H9 (cell line): ENCODE results near the gene SDC3. TPM values are rescaled to one million over a fixed set of nuclear protein-coding genes. Genes with fewer than 3 reads are reported as not detected.

ENCODE experiments used
- DNase-seq: peaks from one replicate; pipeline ENCODE4 v3.0.0-alpha.2; 2017
- H2AFZ ChIP-seq: one replicate; pipeline ENCODE4 v1.6.1; 2013; ENCODE audit warnings: mild to moderate bottlenecking, low read length, control low read depth, moderate library complexity
- H2AK5ac ChIP-seq: 2 replicates; pipeline ENCODE4 v1.6.1; 2013; ENCODE audit warnings: low read length, control low read depth, mixed read lengths; ENCODE audit not compliant: insufficient read length
- H2BK120ac ChIP-seq: one replicate; pipeline ENCODE4 v1.6.1; 2013; ENCODE audit warnings: low read depth, mild to moderate bottlenecking, low read length, control low read depth, inconsistent platforms; ENCODE audit not compliant: poor library complexity, severe bottlenecking
- H2BK12ac ChIP-seq: 2 replicates; pipeline ENCODE4 v1.6.1; 2013; ENCODE audit warnings: low read length, control low read depth, mixed read lengths, low read depth; ENCODE audit not compliant: insufficient read length
- H2BK15ac ChIP-seq: 2 replicates; pipeline ENCODE4 v1.6.1; 2013; ENCODE audit warnings: low read depth, low read length, control low read depth
- H2BK20ac ChIP-seq: one replicate; pipeline ENCODE4 v1.6.1; 2013; ENCODE audit warnings: low read depth, mild to moderate bottlenecking, low read length, control low read depth, inconsistent platforms; ENCODE audit not compliant: poor library complexity, severe bottlenecking
- H2BK5ac ChIP-seq: 2 replicates; pipeline ENCODE4 v1.6.1; 2013; ENCODE audit warnings: low read length, control low read depth, mixed read lengths; ENCODE audit not compliant: insufficient read length
- H3K14ac ChIP-seq: 2 replicates; pipeline ENCODE4 v1.6.1; 2013; ENCODE audit warnings: low read length, control low read depth; ENCODE audit not compliant: insufficient read depth
- H3K18ac ChIP-seq: 2 replicates; pipeline ENCODE4 v1.6.1; 2013; ENCODE audit warnings: low read depth, mild to moderate bottlenecking, mixed read lengths, low read length, control low read depth; ENCODE audit not compliant: insufficient read length
- H3K23ac ChIP-seq: 2 replicates; pipeline ENCODE4 v1.6.1; 2013; ENCODE audit warnings: low read length, control low read depth, mixed read lengths, low read depth; ENCODE audit not compliant: insufficient read length
- H3K23me2 ChIP-seq: 2 replicates; pipeline ENCODE4 v1.6.1; 2013; ENCODE audit warnings: low read depth, mild to moderate bottlenecking, mixed read lengths, low read length, control low read depth; ENCODE audit not compliant: insufficient read length, poor library complexity, severe bottlenecking
- H3K27ac ChIP-seq: 2 replicates; pipeline ENCODE4 v1.5.1; 2013; ENCODE audit warnings: low read length, control low read depth, mixed read lengths, low read depth; ENCODE audit not compliant: insufficient read length
- H3K27me3 ChIP-seq: 2 replicates; pipeline ENCODE4 v1.6.1; 2013; ENCODE audit warnings: low read length, control low read depth, inconsistent platforms; ENCODE audit not compliant: insufficient read depth
- H3K4ac ChIP-seq: 2 replicates; pipeline ENCODE4 v1.6.1; 2013; ENCODE audit warnings: low read depth, mild to moderate bottlenecking, control low read depth, inconsistent platforms, low read length, moderate library complexity
- H3K4me1 ChIP-seq: 2 replicates; pipeline ENCODE4 v1.6.1; 2013; ENCODE audit warnings: low read length, control low read depth, inconsistent platforms; ENCODE audit not compliant: insufficient read depth
- H3K4me2 ChIP-seq: 2 replicates; pipeline ENCODE4 v1.6.1; 2013; ENCODE audit warnings: low read length, control low read depth, mixed read lengths; ENCODE audit not compliant: insufficient read length, insufficient read depth
- H3K56ac ChIP-seq: 2 replicates; pipeline ENCODE4 v1.6.1; 2013; ENCODE audit warnings: low read depth, mild to moderate bottlenecking, mixed read lengths, low read length, control low read depth; ENCODE audit not compliant: insufficient read length
- H3K79me1 ChIP-seq: 2 replicates; pipeline ENCODE4 v1.6.1; 2013; ENCODE audit warnings: low read depth, mild to moderate bottlenecking, moderate library complexity, low read length, control low read depth, inconsistent platforms; ENCODE audit not compliant: insufficient read depth, poor library complexity, severe bottlenecking
- H3K79me2 ChIP-seq: 2 replicates; pipeline ENCODE4 v1.6.1; 2013; ENCODE audit warnings: low read length, control low read depth, inconsistent platforms; ENCODE audit not compliant: insufficient read depth
- H3K9ac ChIP-seq: 2 replicates; pipeline ENCODE4 v1.6.1; 2013; ENCODE audit warnings: low read length, control low read depth, mixed read lengths; ENCODE audit not compliant: insufficient read length; ENCODE audit errors: extremely low read depth
- H3K9me3 ChIP-seq: one replicate; pipeline ENCODE4 v1.6.1; 2013; ENCODE audit warnings: low read depth, low read length, inconsistent platforms; ENCODE audit not compliant: control insufficient read depth
- H3T11ph ChIP-seq: one replicate; pipeline ENCODE4 v1.6.1; 2013; ENCODE audit warnings: mild to moderate bottlenecking, low read length, control low read depth, inconsistent platforms
- H4K20me1 ChIP-seq: one replicate; pipeline ENCODE4 v1.6.1; 2013; ENCODE audit not compliant: control insufficient read depth, insufficient read length, insufficient read depth
- H4K5ac ChIP-seq: 2 replicates; pipeline ENCODE4 v1.6.1; 2013; ENCODE audit warnings: low read depth, mild to moderate bottlenecking, mixed read lengths, low read length, control low read depth; ENCODE audit not compliant: insufficient read length
- H4K8ac ChIP-seq: replicated peaks from 2 replicates; pipeline ENCODE4 v1.6.1; 2013; ENCODE audit warnings: low read length, control low read depth, mixed read lengths, low read depth; ENCODE audit not compliant: insufficient read length
- H4K91ac ChIP-seq: 2 replicates; pipeline ENCODE4 v1.6.1; 2013; ENCODE audit warnings: low read depth, mild to moderate bottlenecking, moderate library complexity, mixed read lengths, low read length, control low read depth; ENCODE audit not compliant: insufficient read length
- H3K27ac Mint-ChIP-seq, 3 experiments: 2 replicates in 2 of 3; 3 replicates in 1 of 3; pipeline ENCODE4 v1.8.0; 2020 to 2021; ENCODE audit warnings: mixed read lengths in 3 of 3, mild to moderate bottlenecking in 1 of 3, moderate library complexity in 1 of 3
- H3K27me3 Mint-ChIP-seq: 2 replicates; pipeline ENCODE4 v1.8.0; 2021; ENCODE audit warnings: low read depth, mild to moderate bottlenecking, moderate library complexity, mixed read lengths
- H3K36me3 Mint-ChIP-seq, 3 experiments: 2 replicates in 2 of 3; 3 replicates in 1 of 3; pipeline ENCODE4 v1.8.0; 2020 to 2021; ENCODE audit warnings: low read depth in 3 of 3, mixed read lengths in 3 of 3; ENCODE audit not compliant: insufficient read depth in 1 of 3
- H3K4me1 Mint-ChIP-seq, 2 experiments: 2 replicates each; pipeline ENCODE4 v1.8.0; 2020; ENCODE audit warnings: mixed read lengths in 2 of 2
- H3K4me3 Mint-ChIP-seq, 2 experiments: 2 replicates in 1 of 2; 3 replicates in 1 of 2; pipeline ENCODE4 v1.8.0; 2020 to 2021; ENCODE audit warnings: mild to moderate bottlenecking in 2 of 2, mixed read lengths in 2 of 2, moderate library complexity in 1 of 2
- H3K9me3 Mint-ChIP-seq, 2 experiments: 2 replicates in 1 of 2; 3 replicates in 1 of 2; pipeline ENCODE4 v1.8.0; 2020; ENCODE audit warnings: mild to moderate bottlenecking in 2 of 2, mixed read lengths in 2 of 2, moderate library complexity in 1 of 2
- WGBS: extraction: QIAGEN DNeasy Blood & Tissue Kit; methylation state at CpG from one replicate; pipeline ENCODE4 v1.1.7; 2013; ENCODE audit warnings: missing lambda C conversion rate, low lambda C conversion rate, mixed read lengths; ENCODE audit not compliant: insufficient read length; ENCODE audit errors: extremely low coverage; 5-methylcytosine and 5-hydroxymethylcytosine counted together
- total RNA-seq: library from RNA; stranded (reverse); gene quantifications from 2 replicates; pipeline ENCODE4 v1.2.1, GENCODE V29; 2021
- TF ChIP-seq, protein P1 (sequence below): fragments of 200-600 bp; sonication (generic); conservative IDR thresholded peaks from 3 replicates; pipeline ENCODE4 v1.8.0; 2021; ENCODE audit warnings: antibody characterized with exemption, mild to moderate bottlenecking

SDC3 gene
- total RNA-seq, 1 experiment from 2014 or later: 25.9 TPM

DNA sequence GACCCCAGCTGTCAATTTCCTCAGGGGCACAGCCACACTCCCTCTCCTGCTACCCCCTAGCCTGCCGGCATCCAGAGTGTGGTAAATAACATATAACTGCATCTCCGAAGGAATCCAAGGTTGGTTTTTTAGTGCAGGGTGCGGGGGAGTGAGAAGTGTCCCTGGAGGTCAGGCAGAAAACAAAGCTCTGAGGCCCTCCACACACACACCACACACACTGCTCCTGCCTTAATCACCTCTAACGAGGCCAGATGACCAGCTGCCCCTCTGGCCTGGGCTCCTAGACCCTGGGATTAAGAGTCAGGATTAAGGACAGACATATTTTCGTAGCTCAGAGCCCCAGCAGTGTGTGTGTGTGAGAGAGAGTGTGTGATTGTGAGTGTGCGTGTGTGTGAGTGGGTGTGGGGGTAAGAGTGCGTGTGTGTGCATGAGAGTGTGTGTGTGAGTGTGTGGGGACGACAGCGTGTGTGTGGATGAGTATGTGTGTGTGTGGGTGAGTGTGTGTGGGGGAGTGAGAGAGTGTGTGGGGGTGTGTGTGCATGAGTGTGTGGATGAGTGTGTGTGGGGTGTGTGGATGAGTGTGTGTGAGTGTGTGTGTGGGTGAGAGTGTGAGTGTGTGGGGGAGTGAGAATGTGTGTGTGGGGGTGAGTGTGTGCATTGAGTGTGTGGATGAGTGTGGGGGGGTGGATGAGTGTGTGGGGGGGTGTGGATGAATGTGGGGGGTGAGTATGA, 14.6 kb downstream of the SDC3 start:
- no peak overlapping the region for H3K23ac ChIP-seq
- H3K9ac ChIP-seq: no peak overlapping the region
- no peak overlapping the region for H2BK12ac ChIP-seq
- Mint-ChIP-seq H3K9me3 (no peaks in the 10 kb centered on the region; a peak in 1 of 5 replicates), H3K27ac (peak overlapping the region; percentile 29 to 78 (median 60); a peak in 3 of 7 replicates), H3K27me3 (peaks cover 2% of the 10 kb centered on the region), H3K36me3 (peaks cover 0 to 5% (median 0%) of the 10 kb centered on the region in 3 experiments; a peak in 2 of 7 replicates), H3K4me3 (peak overlapping the region in 1 of 2 experiments; percentile 30; a peak in 1 of 5 replicates), H3K4me1 (peaks cover 22 to 31% of the 10 kb centered on the region in 2 experiments)
- H3K4me1 ChIP-seq: no peaks in the 10 kb centered on the region
- H3K79me2 ChIP-seq: no peaks in the 10 kb centered on the region
- no peak overlapping the region for H3K4ac ChIP-seq
- no peak overlapping the region for H3K56ac ChIP-seq
- H3K4me2 ChIP-seq: no peak overlapping the region
- H2BK15ac ChIP-seq: no peak overlapping the region
- H3T11ph ChIP-seq: no peak overlapping the region
- H2AFZ ChIP-seq: no peak overlapping the region
- no peak overlapping the region for H2BK5ac ChIP-seq
- H2AK5ac ChIP-seq: no peak overlapping the region
- H4K91ac ChIP-seq: no peak overlapping the region
- no peaks in the 10 kb centered on the region for H3K23me2 ChIP-seq
- H3K27ac ChIP-seq: no peak overlapping the region
- no peaks in the 10 kb centered on the region for H3K27me3 ChIP-seq
- no peak overlapping the region for H2BK120ac ChIP-seq
- no peak overlapping the region for H3K14ac ChIP-seq
- no peaks in the 10 kb centered on the region for H3K79me1 ChIP-seq
- no peaks in the 10 kb centered on the region for H4K20me1 ChIP-seq
- H2BK20ac ChIP-seq: no peak overlapping the region
- no peak for DNase-seq
- H4K5ac ChIP-seq: no peak overlapping the region
- H3K9me3 ChIP-seq: no peaks in the 10 kb centered on the region
- 100% methylated on average over 4 of the region's 9 CpGs for WGBS
- no peak overlapping the region for H4K8ac ChIP-seq
- H3K18ac ChIP-seq: peak overlapping the region; percentile 32
- TF ChIP-seq, protein P1, sequence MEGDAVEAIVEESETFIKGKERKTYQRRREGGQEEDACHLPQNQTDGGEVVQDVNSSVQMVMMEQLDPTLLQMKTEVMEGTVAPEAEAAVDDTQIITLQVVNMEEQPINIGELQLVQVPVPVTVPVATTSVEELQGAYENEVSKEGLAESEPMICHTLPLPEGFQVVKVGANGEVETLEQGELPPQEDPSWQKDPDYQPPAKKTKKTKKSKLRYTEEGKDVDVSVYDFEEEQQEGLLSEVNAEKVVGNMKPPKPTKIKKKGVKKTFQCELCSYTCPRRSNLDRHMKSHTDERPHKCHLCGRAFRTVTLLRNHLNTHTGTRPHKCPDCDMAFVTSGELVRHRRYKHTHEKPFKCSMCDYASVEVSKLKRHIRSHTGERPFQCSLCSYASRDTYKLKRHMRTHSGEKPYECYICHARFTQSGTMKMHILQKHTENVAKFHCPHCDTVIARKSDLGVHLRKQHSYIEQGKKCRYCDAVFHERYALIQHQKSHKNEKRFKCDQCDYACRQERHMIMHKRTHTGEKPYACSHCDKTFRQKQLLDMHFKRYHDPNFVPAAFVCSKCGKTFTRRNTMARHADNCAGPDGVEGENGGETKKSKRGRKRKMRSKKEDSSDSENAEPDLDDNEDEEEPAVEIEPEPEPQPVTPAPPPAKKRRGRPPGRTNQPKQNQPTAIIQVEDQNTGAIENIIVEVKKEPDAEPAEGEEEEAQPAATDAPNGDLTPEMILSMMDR: no peak
